GM23338 (cell line): Measurements from ENCODE around the gene AP5Z1. TPM values are rescaled to one million over a fixed set of nuclear protein-coding genes. Genes with fewer than 3 reads are reported as not detected.

ENCODE experiments used
- ATAC-seq: fragments of 200-7000 bp; cut with Tn5 transposase; 3 replicates; pipeline ENCODE4 v1.9.1; 2020
- DNase-seq: peaks from one replicate; pipeline ENCODE4 v3.0.0-alpha.2; 2015; ENCODE audit warnings: low spot score
- H2AFZ ChIP-seq: fragments of 200-600 bp; sonication (generic); 2 replicates; pipeline ENCODE4 v1.8.0; 2016; ENCODE audit warnings: antibody characterized with exemption, mild to moderate bottlenecking, moderate library complexity
- H3F3A ChIP-seq: fragments of 200-600 bp; sonication (generic); replicated peaks from 2 replicates; pipeline ENCODE4 v1.8.0; 2017; ENCODE audit warnings: antibody characterized with exemption, mixed run types, low read depth
- H3K27ac ChIP-seq: fragments of 200-600 bp; sonication (generic); 2 replicates; pipeline ENCODE4 v1.6.1; 2016; ENCODE audit warnings: low read depth
- H3K27me3 ChIP-seq: fragments of 200-600 bp; sonication (generic); 2 replicates; pipeline ENCODE4 v1.8.0; 2016; ENCODE audit warnings: mild to moderate bottlenecking, mixed run types, moderate library complexity; ENCODE audit not compliant: insufficient read depth
- H3K36me3 ChIP-seq: fragments of 200-600 bp; sonication (generic); 2 replicates; pipeline ENCODE4 v1.8.0; 2016; ENCODE audit warnings: mild to moderate bottlenecking; ENCODE audit not compliant: insufficient read depth
- H3K4me1 ChIP-seq: fragments of 200-600 bp; sonication (generic); 2 replicates; pipeline ENCODE4 v1.8.0; 2016; ENCODE audit warnings: mild to moderate bottlenecking, moderate library complexity; ENCODE audit not compliant: insufficient read depth
- H3K4me2 ChIP-seq: fragments of 200-600 bp; sonication (generic); 2 replicates; pipeline ENCODE4 v1.7.1; 2017; ENCODE audit warnings: mixed run types
- H3K4me3 ChIP-seq: fragments of 200-600 bp; sonication (generic); 2 replicates; pipeline ENCODE4 v1.6.1; 2016; ENCODE audit warnings: mixed run types
- H3K79me2 ChIP-seq: fragments of 200-600 bp; sonication (generic); replicated peaks from 2 replicates; pipeline ENCODE4 v1.8.0; 2017; ENCODE audit warnings: mild to moderate bottlenecking; ENCODE audit not compliant: insufficient read depth
- H3K9me2 ChIP-seq: fragments of 200-600 bp; sonication (generic); 2 replicates; pipeline ENCODE4 v1.8.0; 2017; ENCODE audit not compliant: insufficient read depth
- H4K20me1 ChIP-seq: fragments of 200-600 bp; sonication (generic); replicated peaks from 2 replicates; pipeline ENCODE4 v1.8.0; 2017; ENCODE audit warnings: mild to moderate bottlenecking; ENCODE audit not compliant: insufficient read depth
- H3K27ac Mint-ChIP-seq: 2 replicates; pipeline ENCODE4 v1.8.0; 2020; ENCODE audit warnings: inconsistent platforms, mild to moderate bottlenecking, moderate library complexity, mixed read lengths
- H3K27me3 Mint-ChIP-seq: 3 replicates; pipeline ENCODE4 v1.8.0; 2022; ENCODE audit warnings: low read depth, mild to moderate bottlenecking, moderate library complexity, mixed read lengths, inconsistent platforms; ENCODE audit not compliant: insufficient read depth, poor library complexity
- H3K36me3 Mint-ChIP-seq: 3 replicates; pipeline ENCODE4 v1.8.0; 2021; ENCODE audit warnings: low read depth, mild to moderate bottlenecking, inconsistent platforms, moderate library complexity, mixed read lengths
- H3K4me1 Mint-ChIP-seq: 3 replicates; pipeline ENCODE4 v1.8.0; 2020; ENCODE audit warnings: mild to moderate bottlenecking, inconsistent platforms, mixed read lengths
- H3K4me3 Mint-ChIP-seq: 3 replicates; pipeline ENCODE4 v1.8.0; 2021; ENCODE audit warnings: moderate library complexity, mild to moderate bottlenecking, inconsistent platforms, mixed read lengths
- H3K9me3 Mint-ChIP-seq: 3 replicates; pipeline ENCODE4 v1.8.0; 2020; ENCODE audit warnings: moderate library complexity, mild to moderate bottlenecking, inconsistent platforms, mixed read lengths
- CREB1 ChIP-seq: fragments of 250-450 bp; sonication (Bioruptor Pico); IDR thresholded peaks from 2 replicates; pipeline ENCODE4 v1.5.0; 2020; ENCODE audit warnings: low read depth, mild to moderate bottlenecking, moderate library complexity
- CTCF ChIP-seq, 2 experiments: fragments of 200-600 bp in 1 of 2; sonication (generic) in 1 of 2; conservative IDR thresholded peaks; 2 replicates each; pipeline versions ENCODE4 v1.5.1 to v1.6.1; 2016 to 2017; ENCODE audit warnings: antibody characterized with exemption in 2 of 2, low read depth in 2 of 2, mild to moderate bottlenecking in 2 of 2, moderate library complexity in 1 of 2
- EZH2phosphoT487 ChIP-seq: fragments of 200-600 bp; sonication (generic); IDR thresholded peaks from one replicate; pipeline ENCODE4 v1.8.1; 2018; ENCODE audit warnings: antibody characterized with exemption; ENCODE audit not compliant: unreplicated experiment
- JUNB ChIP-seq: IDR thresholded peaks from one replicate; pipeline ENCODE4 v1.6.1; 2016; ENCODE audit warnings: antibody characterized with exemption; ENCODE audit not compliant: unreplicated experiment
- NANOG ChIP-seq: IDR thresholded peaks from 2 replicates; pipeline ENCODE4 v1.6.1; 2016; ENCODE audit warnings: antibody characterized with exemption, borderline replicate concordance
- POLR2AphosphoS5 ChIP-seq: IDR thresholded peaks from 2 replicates; pipeline ENCODE4 v1.6.1; 2016; ENCODE audit warnings: antibody characterized with exemption, low read depth
- REST ChIP-seq: IDR thresholded peaks from one replicate; pipeline ENCODE4 v1.6.1; 2018; ENCODE audit warnings: antibody characterized with exemption; ENCODE audit not compliant: unreplicated experiment
- STAT1 ChIP-seq: IDR thresholded peaks from one replicate; pipeline ENCODE4 v1.6.1; 2016; ENCODE audit warnings: antibody characterized with exemption; ENCODE audit not compliant: unreplicated experiment
- ZNF114 ChIP-seq: fragments of 250-450 bp; sonication (Bioruptor Pico); IDR thresholded peaks from 2 replicates; pipeline ENCODE4 v1.5.0; 2020; ENCODE audit warnings: mild to moderate bottlenecking, moderate library complexity
- ZNF462 ChIP-seq: fragments of 250-450 bp; sonication (Bioruptor Pico); IDR thresholded peaks from 2 replicates; pipeline ENCODE4 v1.5.0; 2020; ENCODE audit warnings: mild to moderate bottlenecking, moderate library complexity
- polyA plus RNA-seq: library from polyadenylated mRNA; unstranded; fragments of >200 nt; fragmentation: Nextera tagmentation; extraction: Ambion mirVana; gene quantifications from 2 replicates; pipeline ENCODE4 v1.2.1, GENCODE V29; 2016
- total RNA-seq: library from RNA; depleted of rRNA; stranded (reverse); fragments of >200 nt; shearing (Covaris generic); gene quantifications from 2 replicates; pipeline ENCODE4 v1.2.3, GENCODE V29; 2014

The AP5Z1 gene
- total and polyA plus RNA-seq, 2 experiments from 2014 or later = 16.3 to 31.2 TPM

GRCh38 chr7:4762121-4763055, 13.0 kb upstream of the AP5Z1 start (continued):
- TF ChIP-seq CTCF (conservative IDR thresholded peaks at IDR 0.05; ENCODE audit: low read depth in 2 of 2) (no peak), NANOG (no peak), CREB1 (no peak)

GRCh38 chr7:4763091-4763793, 12.2 kb upstream of the AP5Z1 start:
- H3K27me3 Mint-ChIP-seq = peaks cover 7% of the 10 kb centered on the region
- no peaks in the 10 kb centered on the region for H3K4me1 ChIP-seq
- no peaks in the 10 kb centered on the region for H3K79me2 ChIP-seq
- no peak overlapping the region for H3K27ac ChIP-seq
- H2AFZ ChIP-seq = no peak overlapping the region
- ATAC-seq = no peak
- H3K4me2 ChIP-seq = no peak overlapping the region
- H4K20me1 ChIP-seq = no peaks in the 10 kb centered on the region; the same call in none of the 2 replicates
- no peaks in the 10 kb centered on the region for H3K9me2 ChIP-seq
- H3K36me3 Mint-ChIP-seq = peaks cover 8% of the 10 kb centered on the region; the same call in 2 of the 3 replicates
- no peaks in the 10 kb centered on the region; the same call in 2 of the 3 replicates for H3K9me3 Mint-ChIP-seq
- no peak overlapping the region for H3K27ac Mint-ChIP-seq
- no peaks in the 10 kb centered on the region for H3K4me1 Mint-ChIP-seq
- no peak for DNase-seq
- H3K36me3 ChIP-seq = no peaks in the 10 kb centered on the region; the same call in 1 of the 2 replicates
- H3F3A ChIP-seq = no peaks in the 10 kb centered on the region
- no peaks in the 10 kb centered on the region for H3K27me3 ChIP-seq
- no peak overlapping the region for H3K4me3 ChIP-seq
- H3K4me3 Mint-ChIP-seq = no peak overlapping the region
- TF ChIP-seq NANOG = no peak
- TF ChIP-seq CREB1 = no peak
- TF ChIP-seq EZH2phosphoT487 = no peak
- TF ChIP-seq REST = no peak
- no peak for TF ChIP-seq POLR2AphosphoS5
- no peak for TF ChIP-seq ZNF462
- no peak for TF ChIP-seq ZNF114 (CRISPR knock-in tag)
- TF ChIP-seq STAT1 = no peak
- no peak for TF ChIP-seq JUNB
